GM18520 (cell line): ENCODE results near the gene TMEM135.
A peak's percentile ranks its signal among the peaks of the same experiment; 100 is the strongest.

Experiments used
- ATAC-seq: cut with Tn5 transposase; IDR thresholded peaks from one replicate; pipeline ENCODE4 v1.9.1; 2021; ENCODE audit not compliant: unreplicated experiment

Gene TMEM135

DNA sequence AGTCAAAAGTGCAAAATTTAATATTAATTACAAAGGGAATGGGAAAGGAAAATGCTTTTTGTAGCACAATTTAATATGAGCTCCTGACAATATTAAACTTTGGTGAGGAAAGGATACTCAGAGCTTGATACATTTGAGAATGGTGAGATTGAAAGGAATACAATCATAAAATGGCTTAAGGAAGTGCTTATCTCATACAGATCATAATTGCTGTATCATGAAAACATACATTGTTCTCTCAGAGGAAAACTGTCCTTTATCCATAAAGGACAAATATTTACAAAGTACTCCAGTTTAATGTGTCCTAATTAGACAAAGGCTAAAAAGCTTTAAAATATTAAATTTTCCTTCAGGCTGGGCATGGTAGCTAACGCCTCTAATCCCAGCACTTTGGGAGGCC is 260.4 kb downstream of the TMEM135 start:
- ATAC-seq, result no peak

DNA sequence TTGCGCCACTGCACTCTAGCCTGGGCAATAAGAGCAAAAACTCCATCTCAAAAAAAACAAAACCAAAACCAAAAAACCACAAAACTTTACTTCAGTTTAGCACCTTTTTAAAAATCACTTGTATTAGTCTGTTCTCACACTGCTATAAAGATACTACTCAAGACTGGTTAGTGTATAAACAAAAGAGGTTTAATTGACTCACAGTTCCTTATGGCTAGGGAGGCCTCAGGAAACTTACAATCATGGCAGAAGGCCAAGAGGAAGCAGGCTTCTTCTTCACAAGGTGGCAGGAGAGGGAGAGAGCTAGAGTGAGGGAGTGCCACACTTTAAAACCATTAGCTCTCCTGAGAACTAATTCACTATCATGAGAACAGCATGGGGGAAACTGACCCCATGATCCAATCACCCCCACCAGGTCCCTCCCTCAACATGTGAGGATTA is 261.3 kb downstream of the TMEM135 start:
- ATAC-seq, result no peak

DNA sequence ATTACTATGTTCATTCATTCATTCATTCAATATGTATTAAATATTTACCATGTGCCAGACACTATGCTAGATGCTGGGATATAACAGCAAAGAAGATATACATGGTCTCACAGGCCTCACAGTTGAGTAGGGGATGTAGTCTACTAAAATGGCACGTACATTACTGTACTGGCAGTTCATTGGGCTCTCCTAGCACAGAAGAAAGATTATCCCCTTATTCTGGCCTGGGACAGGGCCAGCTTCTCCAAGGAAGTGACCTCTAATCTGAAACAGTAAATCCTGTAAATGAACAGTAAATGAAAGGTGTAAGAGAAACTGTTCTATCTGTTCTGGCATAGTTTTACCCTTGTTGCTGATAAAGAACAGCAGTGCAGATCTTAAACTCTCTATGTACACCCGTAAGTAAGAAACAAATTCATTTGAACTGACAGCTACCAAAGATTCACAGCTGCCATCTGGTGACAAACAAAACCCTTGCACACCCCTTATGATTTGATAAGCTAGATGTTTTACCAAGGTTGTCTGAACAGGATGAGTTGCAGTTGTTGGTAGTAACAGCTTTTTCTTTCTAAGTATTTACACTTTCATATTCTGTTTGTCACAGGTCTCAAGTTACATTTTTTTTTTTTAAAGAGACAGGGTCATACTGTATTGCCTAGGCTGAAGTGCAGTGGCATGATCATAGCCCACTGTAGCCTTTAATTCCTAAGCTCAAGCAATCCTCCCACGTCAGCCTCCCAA is 263.1 kb downstream of the TMEM135 start:
- peak; percentile 47 for ATAC-seq

DNA sequence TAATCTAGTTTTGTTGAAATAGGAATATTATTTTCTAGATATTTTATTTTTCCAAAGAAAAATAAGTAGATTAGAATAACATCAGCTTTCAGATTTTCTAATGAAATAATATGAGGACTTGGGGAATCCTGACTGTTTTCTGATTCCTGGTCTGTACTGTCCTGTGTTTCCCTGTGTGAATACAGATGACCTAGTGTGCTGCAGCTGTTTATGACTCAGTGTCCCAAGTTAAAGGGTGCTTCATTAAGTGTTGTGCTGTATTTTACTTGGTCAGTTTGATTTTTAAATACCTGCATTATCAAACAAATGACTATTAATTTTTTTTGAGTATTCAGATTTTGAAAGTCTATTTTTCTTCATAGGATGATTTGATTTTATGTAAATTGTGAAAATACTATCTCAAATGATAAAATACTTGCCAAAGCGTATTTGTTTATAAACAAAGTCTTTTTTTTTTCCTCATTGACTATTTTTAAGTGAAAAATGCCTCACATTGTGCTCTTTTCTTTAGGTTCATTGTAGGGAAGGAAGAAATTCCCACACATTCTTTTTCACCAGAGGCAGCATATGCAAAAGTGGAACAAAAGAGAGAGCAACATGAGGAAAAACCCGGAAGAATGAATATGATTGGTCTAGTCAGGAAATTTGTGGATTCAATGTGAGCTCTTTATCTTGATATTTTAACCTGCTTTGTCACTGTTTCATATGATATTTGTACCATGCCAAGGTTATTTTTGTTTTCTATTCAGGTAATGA is 264.2 kb downstream of the TMEM135 start:
- no peak for ATAC-seq

DNA sequence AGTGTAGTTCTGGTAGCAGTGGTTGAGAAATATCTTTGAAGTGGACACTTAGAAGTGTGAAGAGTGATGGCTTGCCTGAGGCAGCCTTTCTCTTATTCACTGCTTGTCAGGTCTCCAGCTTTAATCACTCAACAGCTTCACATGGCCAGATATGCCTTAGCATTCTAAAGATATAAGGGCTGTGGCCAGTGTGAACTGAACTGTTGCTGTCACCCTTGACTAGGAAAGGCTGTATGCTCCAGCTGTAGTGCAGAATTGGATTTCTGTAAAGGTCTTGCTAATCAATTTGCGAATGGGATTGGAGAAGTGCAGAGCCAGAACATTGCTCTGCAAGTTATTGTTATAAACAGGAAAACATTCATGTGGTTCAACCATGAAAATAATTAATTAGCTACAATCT is 266.7 kb downstream of the TMEM135 start:
- ATAC-seq, result no peak

DNA sequence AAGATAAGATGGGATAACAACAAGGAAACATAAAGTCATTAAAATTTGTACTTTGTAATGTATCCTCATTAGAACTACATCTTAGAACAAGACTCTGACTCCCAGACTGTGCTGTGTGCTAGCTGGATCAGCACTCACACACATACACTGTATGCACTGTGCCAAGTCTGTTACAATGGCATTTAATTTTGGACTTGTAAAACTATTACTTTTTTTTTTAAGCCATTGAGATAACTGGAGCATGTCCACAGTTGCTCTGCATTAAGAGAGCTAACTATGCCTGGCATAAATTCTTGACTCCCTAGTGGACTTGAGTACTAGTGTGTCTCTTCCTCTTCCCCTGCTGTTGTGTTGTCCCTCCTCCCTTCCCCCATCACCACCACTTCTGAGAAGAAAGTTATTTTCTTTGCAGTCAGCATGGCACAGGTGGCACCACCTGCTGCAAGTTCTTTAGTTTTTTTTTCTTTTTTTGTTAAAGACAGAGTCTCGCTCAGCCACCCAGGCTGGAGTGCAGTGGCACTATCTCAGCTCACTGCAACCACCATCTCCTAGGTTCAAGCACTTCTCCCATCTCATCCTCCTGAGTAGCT is 268.6 kb downstream of the TMEM135 start:
- no peak for ATAC-seq

DNA sequence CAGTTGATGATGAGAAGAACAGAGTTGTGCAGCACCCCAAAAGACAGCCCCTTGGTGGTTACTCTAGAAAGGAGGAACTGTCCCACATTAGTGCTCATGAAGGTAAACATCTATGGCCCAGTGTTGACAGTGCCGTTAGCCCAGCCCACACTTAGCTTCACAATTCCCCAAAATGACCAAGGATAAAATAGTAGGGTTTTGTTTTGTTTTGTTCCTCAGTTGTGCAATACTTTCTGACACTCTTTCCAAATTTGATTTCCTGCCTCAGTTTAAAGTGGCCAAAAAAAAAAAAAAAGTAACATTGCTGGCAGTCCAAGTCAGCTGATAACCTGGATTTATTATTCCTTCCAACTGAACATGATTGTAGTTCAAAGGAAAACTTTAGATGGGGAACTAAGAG is 269.4 kb downstream of the TMEM135 start:
- ATAC-seq, result no peak

DNA sequence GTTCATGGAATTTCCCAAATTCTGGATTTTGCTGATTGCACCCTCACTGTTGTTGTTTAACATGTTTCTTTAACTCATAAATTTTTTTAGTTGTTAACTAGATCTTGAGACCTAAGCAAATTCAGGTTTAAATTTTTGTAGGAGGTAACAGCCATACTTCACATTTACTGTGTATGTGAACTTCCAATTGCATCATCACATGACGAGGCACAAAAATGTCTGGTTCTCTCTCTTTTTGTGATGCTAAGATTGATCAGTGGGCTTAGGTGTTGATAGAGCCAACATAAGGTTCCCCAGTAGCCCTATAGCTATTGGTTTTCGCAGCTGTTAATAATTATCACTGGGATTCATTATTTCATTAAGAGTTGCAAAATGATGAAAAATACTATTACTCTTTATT is 277.5 kb downstream of the TMEM135 start:
- ATAC-seq, result no peak

DNA sequence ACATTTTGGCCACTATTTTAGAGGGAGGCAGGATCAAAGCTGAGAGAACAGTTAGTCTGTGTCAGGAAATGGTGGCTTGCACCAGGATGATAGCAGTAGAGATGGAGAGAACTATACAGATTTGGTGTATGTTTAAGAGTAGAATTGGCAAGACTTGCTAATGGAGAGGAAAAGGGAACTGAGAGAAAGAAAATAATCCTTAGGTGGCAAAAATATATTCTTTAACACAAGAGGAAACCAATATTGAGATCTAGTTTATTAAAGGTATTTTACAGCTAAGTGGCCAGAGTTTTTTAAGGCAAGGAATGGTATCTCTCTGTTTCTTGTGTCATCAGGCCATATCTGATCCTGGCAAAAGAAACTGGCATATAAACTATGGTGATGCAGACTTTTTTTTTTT is 278.8 kb downstream of the TMEM135 start:
- ATAC-seq, result no peak

DNA sequence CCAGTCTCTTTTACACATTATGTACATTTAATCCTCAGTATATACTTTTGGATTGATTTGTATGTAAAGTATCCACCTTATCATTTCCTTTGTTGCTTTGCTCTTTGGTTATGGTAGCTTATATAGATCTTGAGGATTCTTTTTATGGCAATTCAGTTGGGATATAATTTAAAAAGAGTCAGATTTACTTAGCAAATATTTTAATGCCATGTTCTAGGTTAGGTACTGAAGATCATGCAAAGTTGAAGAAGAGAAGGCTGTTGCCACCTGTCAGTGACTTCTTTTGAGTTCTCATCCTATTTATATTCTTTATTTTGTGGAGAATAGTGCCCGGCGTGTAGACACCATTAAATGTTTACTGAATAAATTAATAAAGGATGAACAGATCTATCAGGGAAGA is 279.7 kb downstream of the TMEM135 start:
- no peak for ATAC-seq

DNA sequence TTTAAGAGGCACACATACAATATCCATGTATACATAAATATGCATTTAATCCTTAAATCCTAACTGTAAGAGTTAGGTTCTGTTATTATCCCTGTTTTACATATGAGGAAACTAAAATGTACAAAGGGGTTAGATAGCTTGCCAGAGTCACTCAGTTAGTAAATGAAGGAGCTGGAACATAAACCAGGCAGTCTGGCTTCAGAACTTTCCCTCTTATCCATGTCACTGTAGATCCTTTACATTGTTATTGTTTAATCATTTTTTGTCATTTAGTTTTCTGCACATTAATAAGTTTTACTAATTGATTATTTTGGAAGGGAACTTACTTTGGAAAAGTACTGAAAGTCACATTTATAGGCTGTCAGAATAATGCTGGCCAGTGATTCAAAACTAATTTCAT is 282.4 kb downstream of the TMEM135 start:
- ATAC-seq, result no peak

DNA sequence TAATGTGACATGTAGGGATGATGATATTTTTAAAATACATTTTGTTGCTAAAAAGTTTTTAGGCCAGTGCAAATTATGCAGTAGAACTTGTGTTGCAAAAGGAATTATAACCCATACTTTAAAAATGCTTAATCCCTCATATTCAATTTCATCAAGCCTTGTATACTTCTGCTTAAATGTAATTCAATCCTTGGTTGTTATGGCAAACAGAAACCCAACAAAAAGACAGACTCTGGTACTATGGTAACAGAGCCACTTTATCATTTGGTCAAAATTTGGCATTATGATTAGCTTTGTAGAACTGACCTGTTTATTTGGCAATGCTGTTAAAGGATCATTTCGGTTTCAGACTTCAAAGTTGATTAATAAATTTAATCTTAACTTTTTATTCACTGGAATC is 284.8 kb downstream of the TMEM135 start:
- ATAC-seq, result no peak

DNA sequence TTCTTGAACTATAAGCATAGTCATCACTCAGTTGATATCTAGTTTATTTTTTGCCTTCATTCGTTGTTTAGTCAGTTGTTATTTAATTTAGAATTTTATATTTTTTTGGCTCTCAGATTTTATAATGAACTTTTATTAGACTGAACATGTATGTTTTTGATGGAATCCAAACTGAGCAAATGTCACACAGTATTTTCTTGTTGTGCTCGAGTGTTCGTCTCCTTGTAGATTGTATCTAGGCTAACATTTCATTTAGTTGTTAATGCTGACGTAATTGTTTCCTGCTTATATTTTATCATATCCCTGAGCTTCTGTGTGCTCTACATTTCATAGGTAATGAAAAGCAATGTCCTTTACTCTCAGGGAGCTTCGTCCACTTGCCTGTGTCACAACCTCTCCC is 286.2 kb downstream of the TMEM135 start:
- ATAC-seq, result no peak

DNA sequence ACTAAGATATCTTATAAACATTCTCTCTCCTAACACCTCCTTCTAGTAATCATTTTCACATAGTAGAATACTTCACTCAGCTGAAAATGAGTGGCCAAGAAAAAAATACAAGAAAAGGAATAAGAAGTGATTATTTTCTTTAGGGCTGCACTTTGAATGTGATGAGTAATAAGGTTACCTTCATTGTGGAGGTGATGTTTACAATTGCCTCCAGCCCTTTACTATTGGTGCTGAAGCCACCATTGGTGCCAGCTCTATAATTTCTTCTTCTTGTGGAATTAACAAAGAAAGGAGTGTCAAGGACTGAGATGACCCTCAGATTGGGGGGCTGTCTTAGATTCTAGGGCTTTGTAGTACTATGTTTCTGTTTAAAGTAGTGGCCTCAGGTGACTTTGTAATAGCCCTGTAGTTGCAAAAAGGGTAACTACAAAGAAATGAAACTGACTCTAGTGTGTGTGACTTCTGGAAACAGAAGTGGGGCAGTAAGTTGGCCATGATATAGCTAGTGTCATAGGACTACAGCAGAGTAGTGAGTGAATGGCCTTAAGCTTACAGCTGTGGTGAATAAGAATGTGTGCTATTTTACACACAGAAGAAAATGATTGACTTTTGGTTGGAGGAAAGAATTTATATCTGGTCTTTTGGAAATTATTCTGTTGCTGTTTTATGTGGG is 287.2 kb downstream of the TMEM135 start:
- ATAC-seq, result peak; percentile 61

DNA sequence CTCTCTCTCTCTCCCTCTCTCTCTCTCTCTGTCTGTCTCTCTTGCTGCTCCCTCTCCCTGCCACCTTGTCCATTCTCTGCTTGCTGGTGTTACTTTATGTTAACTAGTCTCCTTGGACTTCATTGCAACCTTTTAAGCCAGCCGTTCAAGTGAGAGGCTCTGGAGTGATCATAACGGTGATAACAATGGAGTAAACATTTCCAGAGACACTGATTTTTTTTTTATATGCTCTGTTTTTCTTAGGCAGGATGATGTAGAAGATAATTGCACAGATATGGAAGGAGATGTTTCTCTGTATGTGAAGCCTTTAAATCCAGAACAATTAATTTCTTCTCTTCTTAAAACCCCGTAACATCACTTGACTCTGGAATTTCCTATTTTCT is 287.7 kb downstream of the TMEM135 start:
- no peak for ATAC-seq

DNA sequence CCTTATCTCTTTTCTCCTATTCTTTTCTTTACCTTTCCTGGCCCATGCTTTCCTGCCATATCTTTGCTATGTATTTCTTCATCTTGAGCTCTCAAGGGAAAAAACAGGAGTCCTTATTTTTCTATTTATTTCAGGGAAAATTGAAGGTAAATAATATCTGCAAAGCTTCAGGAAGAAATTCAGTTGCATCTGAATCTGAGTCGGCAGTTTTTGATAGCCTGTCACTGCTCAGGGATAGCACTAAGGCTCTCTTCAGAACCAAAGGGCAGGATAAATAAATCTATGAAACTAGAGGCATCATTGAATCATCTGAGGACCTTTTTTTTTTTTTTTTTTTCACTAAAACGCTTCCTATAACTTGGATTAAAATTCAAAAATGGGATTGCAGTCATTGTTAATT is 288.9 kb downstream of the TMEM135 start:
- ATAC-seq, result no peak

DNA sequence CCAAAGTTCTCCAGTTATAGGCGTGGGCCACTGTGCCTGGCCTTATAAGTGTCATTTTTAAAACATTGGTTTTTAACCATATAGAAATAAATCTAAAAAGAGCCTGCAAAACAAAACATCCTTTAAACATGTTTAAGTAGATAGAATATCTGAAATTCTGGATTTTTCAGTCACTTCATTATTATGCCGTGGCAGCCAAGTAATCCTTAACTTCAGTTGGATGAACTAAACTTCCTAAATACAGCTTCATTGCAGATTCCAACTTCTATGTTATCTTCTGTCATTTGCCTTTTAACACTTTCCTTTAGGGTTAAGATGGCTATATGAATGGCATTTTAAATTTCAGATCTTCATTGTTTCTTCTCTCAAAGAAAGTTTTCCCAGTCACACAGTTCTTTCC is 291.4 kb downstream of the TMEM135 start:
- no peak for ATAC-seq

DNA sequence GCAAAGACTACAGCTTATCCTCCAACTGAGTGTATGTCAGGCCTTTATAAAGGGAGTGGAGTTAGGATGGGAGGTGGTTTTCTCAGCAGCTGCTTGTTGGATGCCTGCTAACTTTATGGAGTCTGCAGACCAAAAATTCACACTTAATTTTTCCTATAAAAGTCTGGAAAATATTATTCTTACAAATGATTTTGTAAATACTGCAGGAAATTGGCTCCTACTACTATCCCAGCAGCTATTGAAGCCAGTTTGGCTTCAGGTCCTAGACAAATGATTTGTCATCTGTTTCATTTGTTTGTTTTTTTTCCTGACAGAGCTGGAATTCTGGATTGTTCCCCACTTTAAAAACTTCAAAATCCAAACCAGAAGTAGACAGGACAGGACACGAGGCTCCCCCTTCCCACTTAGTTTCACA is 292.5 kb downstream of the TMEM135 start:
- no peak for ATAC-seq

DNA sequence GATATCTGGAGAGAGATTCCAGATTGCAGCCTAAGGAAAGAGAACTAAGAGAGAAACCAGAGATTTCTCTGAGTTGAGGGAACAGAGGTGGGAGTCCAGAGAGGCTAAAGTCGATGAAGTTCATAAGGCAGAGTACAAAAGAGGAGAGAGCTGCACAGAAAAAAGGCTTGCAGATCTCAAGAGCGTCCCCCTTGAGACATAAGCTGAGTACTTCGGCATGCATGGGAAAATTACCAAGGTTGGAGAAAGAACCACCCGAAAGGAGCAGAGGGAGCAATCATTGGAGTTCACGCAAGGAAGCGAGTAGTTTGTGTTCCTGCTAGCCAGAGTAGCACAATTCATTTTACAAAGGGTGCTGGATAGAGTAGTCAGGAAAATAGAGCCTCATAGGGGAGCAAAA is 293.5 kb downstream of the TMEM135 start:
- ATAC-seq, result no peak

DNA sequence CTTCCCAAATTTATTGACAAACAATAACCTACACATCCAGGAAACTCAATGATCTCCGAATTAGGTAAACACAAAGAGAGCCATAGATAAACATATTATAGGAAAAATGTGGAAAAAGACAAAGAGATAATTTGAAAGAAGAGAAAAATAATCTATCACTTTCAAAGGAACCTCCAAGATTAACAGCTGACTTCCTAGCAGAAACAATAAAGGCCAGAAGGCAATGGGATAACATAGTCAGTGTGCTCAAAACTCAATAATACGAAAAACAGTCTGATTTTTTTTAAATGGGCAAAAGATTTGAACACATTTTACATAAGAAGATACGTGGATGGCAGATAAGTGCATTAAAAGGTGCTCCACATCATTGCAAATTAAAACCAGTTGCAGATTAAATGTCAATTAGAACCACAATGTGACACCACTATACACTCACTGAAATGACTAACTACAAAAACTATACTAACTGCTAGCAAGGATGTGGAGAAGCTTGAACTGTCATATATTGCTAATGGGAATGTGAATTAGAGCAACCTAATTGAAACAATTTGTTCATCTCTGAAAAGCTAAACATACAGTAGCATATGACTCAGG is 300.4 kb downstream of the TMEM135 start:
- ATAC-seq, result no peak

DNA sequence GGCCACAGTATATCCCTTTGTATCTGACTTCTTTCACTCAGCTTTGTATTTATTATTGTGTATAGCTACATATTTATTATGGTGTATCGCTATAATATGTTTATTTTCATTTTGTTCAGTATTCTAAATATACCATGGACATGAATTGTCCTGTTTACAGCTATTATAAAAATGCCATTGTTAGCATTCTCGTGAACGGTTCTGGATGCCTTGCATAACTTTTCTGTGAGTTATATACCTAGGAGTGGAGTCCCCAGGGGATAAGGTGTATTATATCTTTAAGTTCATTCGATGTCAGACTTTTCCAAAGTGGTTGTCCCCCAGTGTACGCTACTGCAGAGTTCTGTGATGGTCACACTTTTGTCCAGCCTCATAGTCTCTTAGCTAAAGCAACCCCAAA is 301.7 kb downstream of the TMEM135 start:
- no peak for ATAC-seq
